ENCODE measurements around the gene GPR183. TPM values are rescaled to one million over a fixed set of nuclear protein-coding genes. Genes with fewer than 3 reads are reported as not detected.

GPR183 gene
- total RNA-seq, 1 experiment from 2014 or later: not detected

DNA sequence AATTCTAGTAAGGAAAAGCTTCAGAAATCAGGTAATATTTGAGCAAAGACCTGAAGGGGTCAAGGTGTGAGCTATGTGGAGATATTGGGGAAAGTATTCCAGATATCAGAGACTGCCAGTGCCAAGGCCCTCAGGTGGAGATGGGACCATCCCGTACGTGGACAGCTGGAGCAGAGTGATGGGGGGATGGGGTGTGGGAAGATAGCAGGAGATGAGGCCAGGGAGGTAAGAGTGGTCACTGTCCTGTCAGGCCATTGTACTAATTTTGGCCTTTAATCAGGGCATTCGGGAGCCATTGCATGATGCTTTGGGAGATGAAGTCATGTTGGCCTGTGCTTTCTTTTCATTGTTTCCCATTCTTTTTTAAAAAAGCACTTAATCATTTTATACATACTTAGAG lies 36.0 kb downstream of the GPR183 start:
- DNase-seq (ENCODE audit: low spot score): no peak

GRCh38 chr13:99270518-99270917 lies 36.7 kb downstream of the GPR183 start:
- DNase-seq (ENCODE audit: low spot score): no peak

DNA sequence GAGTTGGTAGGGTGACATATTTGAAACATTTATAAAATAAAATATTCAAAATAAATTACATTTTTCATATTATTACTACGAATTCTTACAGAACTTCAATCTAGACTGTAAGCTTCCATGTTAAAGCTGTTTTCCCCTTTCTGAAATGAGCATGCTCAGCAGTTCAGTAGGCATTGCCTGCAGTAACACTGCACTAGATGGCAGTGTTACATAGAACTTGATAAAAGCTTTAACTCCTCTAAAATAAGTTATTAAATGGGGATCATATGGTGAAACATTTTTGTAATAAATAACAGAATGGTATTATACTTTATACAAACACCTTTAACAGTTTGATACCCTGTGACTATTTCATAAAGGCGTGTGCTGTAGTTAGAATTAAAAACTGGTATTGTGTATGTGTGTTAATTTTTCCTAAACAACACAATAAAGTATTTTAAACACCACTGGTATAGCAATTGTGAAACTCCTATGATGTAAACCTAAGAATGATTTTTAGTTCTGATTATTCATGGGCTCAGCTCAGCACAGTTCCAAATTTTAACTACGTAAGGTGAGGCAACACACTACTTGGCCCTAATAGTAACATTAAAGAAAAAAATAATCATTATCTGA lies 37.5 kb downstream of the GPR183 start:
- DNase-seq (ENCODE audit: low spot score): peak; percentile 68

GRCh38 chr13:99268822-99269221 lies 38.4 kb downstream of the GPR183 start:
- no peak for DNase-seq (ENCODE audit: low spot score)

- no peak for DNase-seq (ENCODE audit: low spot score)
Observed at GRCh38 chr13:99267927-99268326, 39.3 kb downstream of the GPR183 start.

- no peak for DNase-seq (ENCODE audit: low spot score)
Observed at GRCh38 chr13:99266827-99267226, 40.4 kb downstream of the GPR183 start.

- peak; percentile 84 for DNase-seq (ENCODE audit: low spot score)
Observed at GRCh38 chr13:99265821-99266426, 41.3 kb downstream of the GPR183 start.

DNA sequence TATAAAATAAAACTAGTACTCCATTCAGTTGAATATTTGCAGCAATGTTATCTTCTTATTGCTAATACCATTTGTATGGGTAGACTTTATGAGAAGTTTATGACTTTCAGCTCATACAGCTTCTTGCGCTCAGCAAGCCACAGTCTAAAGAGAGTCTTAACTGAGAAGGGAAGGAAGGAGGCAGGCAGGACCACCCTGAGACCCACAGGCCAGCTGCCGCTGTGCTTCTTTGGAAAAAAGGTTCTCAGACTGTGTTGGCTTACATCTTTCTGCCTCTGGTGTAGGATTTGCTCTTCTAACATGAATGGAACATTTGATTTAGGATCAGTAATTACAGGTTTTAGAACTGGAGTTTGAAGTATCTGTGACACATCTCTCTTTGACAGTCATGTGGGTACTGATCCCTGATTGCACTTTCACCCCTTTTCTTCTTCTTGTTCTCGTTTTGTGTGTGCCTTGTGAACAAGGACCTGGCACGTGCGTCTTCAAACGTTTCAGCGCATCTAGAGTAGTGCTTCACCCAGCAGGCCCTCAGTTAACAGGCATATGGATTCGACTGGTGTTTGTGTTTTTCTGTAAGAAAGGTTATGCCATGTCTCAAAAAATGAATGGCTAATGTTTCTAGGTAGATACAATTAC lies 41.9 kb downstream of the GPR183 start:
- peak; percentile 19 for DNase-seq (ENCODE audit: low spot score)

GRCh38 chr13:99264051-99264450 lies 43.1 kb downstream of the GPR183 start:
- DNase-seq (ENCODE audit: low spot score): no peak

GRCh38 chr13:99263126-99263785 lies 43.9 kb downstream of the GPR183 start:
- no peak for DNase-seq (ENCODE audit: low spot score)

DNA sequence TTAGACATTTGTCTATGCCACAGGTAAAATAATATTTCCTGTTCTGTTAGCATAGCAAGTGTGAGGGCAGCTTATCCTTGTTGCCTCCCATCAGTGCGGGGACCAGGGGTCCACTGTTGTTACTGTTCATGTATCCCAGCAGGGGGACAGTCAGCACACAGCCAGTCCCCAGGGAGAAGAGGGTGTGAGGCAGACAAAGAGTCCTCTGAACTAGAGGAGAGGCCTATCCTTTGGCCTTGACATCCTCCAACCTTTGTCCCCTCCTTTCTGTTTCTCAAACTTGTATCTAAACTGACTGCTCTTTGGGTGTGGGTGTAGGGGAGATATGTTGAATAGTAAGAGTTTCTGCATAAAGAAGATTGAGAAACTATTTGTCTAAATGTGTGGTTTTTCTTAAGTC lies 46.1 kb downstream of the GPR183 start:
- no peak for DNase-seq (ENCODE audit: low spot score)

- DNase-seq (ENCODE audit: low spot score): no peak
Observed at GRCh38 chr13:99260216-99260615, 47.0 kb downstream of the GPR183 start.

- DNase-seq (ENCODE audit: low spot score): no peak
Observed at GRCh38 chr13:99258946-99259345, 48.3 kb downstream of the GPR183 start.

DNA sequence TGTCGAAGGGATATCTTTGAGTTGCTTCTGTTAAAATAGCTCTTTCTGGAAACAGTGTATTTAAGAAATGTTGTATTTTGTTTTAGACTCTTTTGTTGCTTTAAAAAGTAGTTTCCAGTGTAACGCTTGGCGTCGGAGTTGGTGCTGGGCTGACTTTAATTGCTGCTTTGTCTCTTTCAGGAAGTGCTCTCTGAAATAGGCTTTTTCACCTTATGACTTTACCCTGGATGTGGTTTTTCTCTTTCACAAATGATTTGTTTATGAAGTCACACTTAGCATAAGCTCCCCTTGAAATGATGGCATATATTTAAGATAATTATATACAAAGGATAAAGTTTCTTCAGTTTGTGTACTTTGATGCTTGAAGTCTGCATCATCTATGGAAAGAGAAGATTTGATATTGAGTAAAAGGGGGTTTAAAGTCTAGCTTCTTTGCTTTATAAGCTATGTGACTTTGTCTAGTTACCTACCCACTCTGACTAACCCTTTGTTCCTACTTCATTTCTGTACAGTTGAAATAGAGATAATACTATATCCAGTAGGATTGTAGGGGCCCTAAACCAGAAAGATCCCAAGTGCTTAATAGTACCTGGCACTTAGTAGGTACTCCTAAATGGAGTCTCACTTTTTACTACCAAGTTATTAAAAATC lies 48.9 kb downstream of the GPR183 start, which contains the start of gene GPR18:
Gene GPR18, minus strand, starts transcription at position 170 of the 651 bp plus-strand sequence. CDS start 2,507 bp downstream, outside the sequence.
- no peak for DNase-seq (ENCODE audit: low spot score)

DNA sequence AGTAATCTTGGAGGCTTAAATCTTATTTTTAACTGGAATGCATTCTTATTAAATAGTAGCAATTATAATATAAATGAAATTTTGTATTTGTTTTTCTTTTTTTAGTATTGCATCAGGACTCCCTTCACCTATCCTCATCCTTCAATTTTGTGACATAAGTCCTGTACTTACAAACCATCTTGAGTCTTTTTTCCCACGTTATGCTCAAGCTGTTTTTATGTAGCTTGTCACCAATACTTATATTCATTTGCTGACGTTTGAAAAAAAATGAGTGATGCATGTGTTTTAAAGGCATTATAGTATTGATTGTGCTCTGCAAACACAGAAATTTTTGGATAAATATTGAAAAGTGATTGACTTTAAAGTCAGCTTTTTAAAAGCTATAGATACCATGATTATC lies 49.9 kb downstream of the GPR183 start:
- no peak for DNase-seq (ENCODE audit: low spot score)

DNA sequence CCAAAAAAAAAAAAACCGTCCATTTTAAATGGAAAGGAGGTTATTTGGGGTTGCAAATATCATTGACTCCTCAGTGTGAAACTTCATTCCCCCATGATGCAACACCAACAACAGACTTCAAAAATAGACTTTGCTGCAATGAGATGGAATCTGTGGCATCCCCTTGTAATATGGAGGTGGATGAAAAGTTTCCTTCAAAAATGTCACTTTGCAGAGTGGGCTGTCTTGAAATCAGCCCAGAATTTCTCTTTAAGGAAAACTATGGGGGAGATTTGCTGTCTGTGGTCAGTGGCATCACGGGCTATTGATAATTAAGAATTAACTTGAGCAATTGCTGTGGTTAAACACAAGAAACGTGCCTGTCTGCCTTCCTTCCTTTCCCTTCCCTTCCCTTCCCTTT lies 50.5 kb downstream of the GPR183 start:
- DNase-seq (ENCODE audit: low spot score): no peak

- DNase-seq (ENCODE audit: low spot score): no peak
Observed at GRCh38 chr13:99256283-99256682, 50.9 kb downstream of the GPR183 start.

- DNase-seq (ENCODE audit: low spot score): no peak
Observed at GRCh38 chr13:99255271-99255670, 51.9 kb downstream of the GPR183 start.

DNA sequence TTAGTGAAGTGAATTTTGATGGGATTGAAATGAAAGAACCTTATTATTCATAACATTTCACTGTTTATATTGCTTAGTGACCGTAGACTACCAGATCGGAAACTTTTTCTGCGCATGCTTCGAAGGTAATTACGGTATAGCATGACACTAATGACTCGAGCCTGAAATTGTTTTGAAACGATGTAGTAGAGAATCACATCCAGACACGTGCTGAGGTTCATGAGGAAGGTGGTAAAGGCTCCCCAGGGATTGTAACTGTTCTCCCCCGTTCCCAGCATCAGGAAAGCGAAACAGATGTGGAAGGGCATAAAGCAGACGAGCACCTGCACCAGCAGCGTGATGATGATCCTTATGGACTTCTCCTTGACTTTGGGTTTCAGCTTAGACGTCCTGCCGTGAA lies 52.4 kb downstream of the GPR183 start:
- DNase-seq (ENCODE audit: low spot score): no peak

DNA sequence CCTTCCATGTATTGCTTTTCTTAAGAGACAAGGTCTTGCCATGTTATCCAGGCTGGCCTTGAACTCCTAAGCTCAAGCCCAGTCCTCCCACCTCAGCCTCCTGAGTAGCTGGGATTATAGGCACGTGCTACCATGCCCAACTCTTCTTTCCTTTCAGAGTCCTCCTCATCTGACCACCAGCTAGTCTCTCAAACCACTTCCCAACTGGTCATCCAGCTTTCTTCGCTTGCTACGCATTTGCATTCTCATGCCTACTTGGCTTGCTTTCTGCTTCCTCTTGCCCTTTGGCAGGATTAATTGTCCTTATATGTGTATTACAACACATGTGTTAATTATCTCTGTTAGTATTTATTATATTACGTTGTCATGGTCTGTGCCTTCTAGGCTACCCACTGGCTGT lies 55.3 kb downstream of the GPR183 start:
- no peak for DNase-seq (ENCODE audit: low spot score)

DNA sequence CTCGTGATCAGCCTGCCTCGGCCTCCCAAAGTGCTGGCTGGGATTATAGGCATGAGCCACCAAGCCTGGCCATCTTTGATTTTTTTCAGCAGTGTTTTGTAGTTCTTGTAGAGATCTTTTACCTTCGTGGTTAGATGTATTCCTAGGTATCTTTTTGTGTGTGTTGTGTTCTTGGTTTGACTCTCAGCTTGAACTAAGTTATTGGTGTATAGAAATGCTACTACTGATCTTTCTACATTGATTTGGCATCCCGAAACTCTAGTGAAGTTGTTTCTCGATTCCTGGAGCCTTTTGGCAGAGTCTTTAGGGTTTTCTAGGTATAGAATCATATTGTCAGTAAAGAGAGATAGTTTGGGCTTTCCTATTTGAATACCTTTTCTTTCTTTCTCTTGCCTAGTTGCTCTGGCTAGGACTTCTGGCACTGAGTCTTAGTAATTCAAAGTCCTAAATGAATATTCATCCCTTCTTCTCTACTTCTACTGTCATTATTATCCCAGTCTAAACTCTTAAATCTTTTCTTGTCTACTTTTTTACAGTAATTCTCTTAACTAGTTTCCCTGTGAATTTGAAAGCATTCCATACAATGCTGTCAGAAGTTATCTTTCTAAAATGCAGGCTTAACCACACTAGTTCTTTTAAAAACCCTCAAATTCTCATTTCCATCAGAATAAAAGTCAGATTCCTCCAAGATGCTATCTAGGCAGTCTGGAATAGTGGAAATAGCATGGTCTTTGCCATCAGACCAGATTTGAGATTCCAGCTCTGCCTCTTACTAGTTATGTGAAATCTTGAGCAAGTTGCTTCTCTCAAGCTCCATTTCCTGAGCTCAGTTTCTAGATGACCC lies 56.0 kb downstream of the GPR183 start:
- DNase-seq (ENCODE audit: low spot score): no peak

Measured in HT-29 (cell line).